Activated T-cell treated with anti-CD3 and anti-CD28 coated beads for 48 hours (primary cell): ENCODE data around the gene CARD11.
"Not testable (repeated sequence)": the region's sequence is repeated elsewhere in the genome, so short reads cannot be mapped to it uniquely, and the experiment has no call there.

ENCODE experiments used
- DNase-seq: peaks from one replicate; pipeline ENCODE4 v3.0.0-alpha.2; 2020; ENCODE audit warnings: low read depth

CARD11 gene

GRCh38 chr7:3064067-3064466 is 20.4 kb upstream of the CARD11 start:
- no peak for DNase-seq

- DNase-seq, result peak; percentile 74
Measured at GRCh38 chr7:3063016-3063753, 19.5 kb upstream of the CARD11 start.

GRCh38 chr7:3057066-3057420 is 13.4 kb upstream of the CARD11 start:
- no peak for DNase-seq

DNA sequence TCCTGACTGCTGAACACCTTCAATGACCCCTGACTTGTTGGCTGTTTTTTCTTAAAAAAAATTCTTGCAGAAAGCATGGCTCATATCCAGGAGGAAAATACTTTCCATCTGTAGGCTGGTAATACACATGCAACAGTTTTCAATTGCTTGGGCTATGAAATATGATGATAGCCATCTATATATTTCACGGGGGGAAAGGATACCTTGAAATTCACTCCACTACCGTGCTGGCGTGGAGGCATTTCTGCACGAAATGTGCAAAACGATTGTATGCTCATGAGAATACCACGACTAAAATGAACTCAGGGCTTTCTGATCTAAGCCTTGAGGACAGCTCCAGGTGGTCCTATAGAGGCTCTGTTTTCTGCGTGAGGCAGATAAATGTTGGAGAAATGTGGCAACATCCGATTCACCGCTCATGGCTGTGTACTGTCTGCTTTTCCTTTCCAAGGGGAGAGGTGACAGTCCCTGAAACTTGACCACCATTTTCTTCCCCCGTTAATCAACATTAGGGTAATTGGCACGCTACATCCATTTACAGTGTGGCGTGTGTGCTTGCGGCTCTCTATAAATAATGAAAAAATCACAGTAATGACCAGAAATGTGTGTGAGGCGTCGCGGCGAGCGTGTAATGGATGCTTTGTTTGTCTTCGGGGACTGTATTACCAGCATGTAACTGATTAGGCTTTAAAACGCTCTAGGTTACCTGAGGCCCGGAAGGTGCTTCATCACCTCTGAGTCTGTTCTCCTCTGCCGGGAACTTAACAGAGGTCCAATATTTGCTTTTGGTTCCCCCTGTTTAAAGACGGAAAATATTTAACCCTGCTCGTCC is 12.8 kb upstream of the CARD11 start:
- no peak for DNase-seq

DNA sequence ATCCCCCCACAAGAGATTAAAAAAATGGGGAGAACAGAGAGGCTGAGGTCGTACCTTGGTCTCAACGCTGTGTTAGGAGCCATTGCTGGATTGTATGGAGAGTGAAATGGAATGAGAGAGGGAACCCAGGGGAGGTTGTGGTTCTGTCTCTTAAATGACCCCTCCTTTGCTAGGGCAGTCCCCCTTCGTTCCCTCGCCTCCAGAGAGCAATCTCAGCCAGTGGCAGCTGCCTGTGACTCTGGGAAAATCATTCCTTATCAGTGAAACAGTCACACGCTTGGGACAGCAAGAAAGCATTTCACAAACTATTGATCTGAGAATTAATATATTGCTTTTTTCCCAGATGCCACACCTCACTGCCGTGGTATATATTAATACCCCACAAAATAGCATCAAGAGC is 12.0 kb upstream of the CARD11 start:
- DNase-seq, result no peak

- peak; percentile 69 for DNase-seq
Measured at GRCh38 chr7:3042861-3043489, 692 bp downstream of the CARD11 start.

DNA sequence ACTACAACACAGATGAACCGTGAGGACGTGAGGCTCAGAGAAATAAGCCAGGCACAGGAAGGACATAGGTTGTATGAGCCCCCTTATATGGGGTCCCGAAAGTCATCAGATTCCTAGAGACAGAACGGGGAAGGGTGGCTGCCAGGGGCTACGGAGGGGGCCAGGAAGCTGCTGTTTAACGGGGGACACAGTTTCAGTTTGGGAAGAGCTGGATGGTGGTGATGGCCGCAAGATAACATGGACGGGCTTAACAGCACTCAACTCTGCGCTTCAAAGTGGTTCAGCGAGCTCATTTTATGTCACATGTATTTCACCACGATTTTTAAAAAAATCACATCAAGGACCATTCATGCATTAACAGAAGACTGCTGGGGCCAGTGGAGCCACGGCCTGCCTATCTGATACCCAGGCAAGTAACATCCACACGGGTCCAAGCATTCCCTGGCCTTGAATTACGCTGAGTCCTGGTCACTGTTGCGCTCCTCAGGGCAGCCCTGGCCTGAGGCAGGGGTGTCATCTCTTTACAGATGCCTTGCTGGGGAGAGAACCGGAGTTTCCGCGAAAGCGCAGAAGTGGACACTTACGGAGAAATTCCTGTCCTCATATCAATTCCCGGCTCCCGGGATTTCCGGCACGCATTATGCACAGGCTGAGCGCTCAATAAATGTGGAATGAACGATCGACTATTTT is 1.5 kb downstream of the CARD11 start:
- no peak for DNase-seq

GRCh38 chr7:3039787-3040186 is 3.9 kb downstream of the CARD11 start:
- no peak for DNase-seq

GRCh38 chr7:3038011-3038410 is 5.7 kb downstream of the CARD11 start:
- not testable (repeated sequence) for DNase-seq

GRCh38 chr7:3037259-3037658 is 6.4 kb downstream of the CARD11 start:
- DNase-seq, result no peak

DNA sequence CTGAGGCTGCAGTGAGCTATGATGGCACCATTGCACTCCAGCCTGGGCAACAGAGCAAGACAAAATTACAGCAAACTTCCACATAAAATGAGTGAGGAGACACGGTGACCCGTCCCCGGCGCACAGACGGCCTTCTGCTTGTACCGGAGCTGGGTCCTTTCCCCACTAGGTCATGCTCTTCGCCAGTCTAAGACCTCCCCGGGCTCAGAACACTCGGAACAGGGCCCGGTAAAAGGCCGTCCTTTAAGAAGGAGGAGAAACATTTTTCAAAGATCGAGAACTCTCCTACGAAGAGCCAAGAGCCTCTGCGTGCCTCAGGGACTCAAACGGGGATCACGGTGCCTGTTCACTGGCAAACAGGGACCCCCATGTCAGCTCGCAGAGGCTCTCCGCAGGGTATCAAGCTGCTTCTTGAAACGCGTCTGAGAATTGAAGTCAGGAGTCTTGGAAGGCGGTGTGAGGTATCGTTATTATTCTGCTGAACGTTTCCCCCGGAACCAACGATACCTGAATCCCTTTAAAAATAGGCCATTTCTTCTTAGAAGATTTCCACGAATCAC is 9.0 kb downstream of the CARD11 start:
- DNase-seq, result no peak

GRCh38 chr7:3033581-3033980 is 10.1 kb downstream of the CARD11 start:
- no peak for DNase-seq

- DNase-seq, result no peak
Measured at GRCh38 chr7:3033136-3033535, 10.5 kb downstream of the CARD11 start.

DNA sequence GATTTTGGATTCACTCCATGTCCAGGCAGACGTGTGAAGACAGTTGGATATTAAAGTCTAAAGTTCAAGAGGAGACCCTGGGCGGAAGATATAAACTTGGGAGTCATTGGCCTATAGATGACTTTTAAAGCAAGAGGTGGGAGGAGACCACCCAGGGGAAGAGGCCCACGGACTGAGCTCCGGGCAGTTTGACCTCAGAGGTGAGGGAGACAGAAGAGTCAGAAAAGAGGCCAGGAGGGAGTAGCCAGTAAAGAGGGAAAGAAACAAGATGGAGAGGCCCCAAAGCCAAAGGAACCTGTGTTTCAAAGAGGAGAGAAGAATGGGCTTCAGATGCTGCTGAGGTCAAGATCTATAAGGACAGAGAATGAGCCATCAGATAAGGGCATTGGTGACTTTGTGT is 11.4 kb downstream of the CARD11 start:
- DNase-seq, result no peak

DNA sequence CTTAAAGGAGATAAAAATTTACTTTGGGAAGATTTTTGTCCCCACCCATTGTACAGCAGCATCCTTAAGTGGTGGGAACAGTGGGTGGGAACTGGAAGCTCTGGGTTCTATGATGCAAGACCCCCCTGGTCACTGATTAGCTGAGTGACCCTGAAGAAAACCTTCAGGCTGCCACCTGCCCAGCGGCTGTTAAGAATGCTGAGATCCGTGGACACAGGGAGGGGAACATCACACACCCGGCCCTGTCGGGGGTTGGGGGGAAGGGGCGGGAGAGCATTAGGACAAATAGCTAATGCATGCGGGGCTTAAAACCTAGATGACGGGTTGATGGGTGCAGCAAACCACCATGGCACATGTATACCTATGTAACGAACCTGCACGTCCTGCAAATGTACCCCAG is 14.5 kb downstream of the CARD11 start:
- no peak for DNase-seq

DNA sequence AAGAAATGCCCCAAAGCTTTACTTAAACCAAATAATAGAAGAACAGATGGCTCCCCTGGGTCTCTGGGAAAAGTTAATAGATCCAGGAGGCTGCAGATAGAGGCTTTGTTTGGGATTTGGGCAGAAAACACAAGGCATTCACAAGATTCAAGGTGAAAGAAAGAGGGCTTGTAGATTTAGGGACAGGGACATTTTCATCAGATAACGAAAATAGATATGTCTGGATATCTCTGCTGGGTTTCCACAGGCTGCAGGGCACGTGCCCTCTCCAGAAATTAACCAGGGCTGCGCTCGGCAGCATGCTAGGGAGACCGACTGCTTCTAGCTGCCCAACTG is 14.9 kb downstream of the CARD11 start:
- no peak for DNase-seq

DNA sequence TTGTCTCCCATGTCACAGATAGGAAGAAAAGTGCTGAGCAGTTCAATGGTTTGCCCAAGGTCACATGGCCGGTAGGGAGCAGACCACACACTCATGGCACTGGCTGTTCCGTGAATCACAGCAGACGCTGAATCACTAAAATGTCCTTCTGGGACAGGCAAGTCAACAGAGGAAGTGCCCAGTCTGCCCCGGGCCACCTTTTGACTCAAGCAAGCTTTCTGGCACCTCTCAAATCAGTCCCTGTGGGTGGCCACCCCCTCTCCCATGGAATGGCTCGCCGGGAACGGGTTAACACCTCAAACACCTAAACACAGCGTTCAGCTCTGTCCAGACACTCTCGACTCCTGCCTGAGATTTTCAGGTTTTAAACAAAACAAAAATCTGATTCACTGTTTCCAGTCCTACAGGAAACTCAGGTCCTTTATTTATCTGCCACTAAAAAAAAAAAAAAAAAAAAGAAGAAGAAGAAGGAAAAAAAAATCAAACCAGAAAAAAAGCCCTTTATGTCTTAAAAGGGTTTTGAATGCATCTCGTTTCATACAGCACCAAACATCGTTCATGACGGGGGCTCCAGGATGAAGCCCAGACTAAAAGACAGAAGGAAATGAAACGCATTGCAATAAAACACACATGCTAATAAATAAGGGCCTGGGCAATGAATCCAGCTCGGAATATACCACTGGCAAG is 15.5 kb downstream of the CARD11 start:
- DNase-seq, result peak; percentile 51

GRCh38 chr7:3027005-3027845 is 16.4 kb downstream of the CARD11 start:
- no peak for DNase-seq

DNA sequence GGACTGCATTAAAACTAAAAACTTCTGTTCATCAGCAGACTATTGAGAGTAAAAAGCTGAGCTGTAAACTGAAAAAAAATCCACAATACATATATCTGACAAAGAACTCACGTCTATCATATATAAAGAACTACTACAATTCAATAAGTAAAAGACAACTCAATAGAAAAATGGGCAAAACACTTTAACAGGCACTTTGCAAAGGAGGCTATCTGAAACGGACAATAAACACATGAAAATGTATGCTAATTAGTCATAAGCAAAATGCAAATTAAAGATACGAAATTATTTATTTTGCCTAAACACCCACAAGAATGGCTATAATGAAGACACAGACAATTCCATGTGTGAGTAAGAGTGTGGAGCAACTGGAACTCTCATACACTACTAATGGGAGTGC is 18.1 kb downstream of the CARD11 start:
- no peak for DNase-seq

GRCh38 chr7:3021825-3022224 is 21.8 kb downstream of the CARD11 start:
- no peak for DNase-seq

- DNase-seq, result not testable (repeated sequence)
Measured at GRCh38 chr7:3021224-3021623, 22.4 kb downstream of the CARD11 start.
